ENCODE measurements around the gene LAMC1.
A peak's percentile ranks its signal among the peaks of the same experiment; 100 is the strongest.

The LAMC1 gene

DNA sequence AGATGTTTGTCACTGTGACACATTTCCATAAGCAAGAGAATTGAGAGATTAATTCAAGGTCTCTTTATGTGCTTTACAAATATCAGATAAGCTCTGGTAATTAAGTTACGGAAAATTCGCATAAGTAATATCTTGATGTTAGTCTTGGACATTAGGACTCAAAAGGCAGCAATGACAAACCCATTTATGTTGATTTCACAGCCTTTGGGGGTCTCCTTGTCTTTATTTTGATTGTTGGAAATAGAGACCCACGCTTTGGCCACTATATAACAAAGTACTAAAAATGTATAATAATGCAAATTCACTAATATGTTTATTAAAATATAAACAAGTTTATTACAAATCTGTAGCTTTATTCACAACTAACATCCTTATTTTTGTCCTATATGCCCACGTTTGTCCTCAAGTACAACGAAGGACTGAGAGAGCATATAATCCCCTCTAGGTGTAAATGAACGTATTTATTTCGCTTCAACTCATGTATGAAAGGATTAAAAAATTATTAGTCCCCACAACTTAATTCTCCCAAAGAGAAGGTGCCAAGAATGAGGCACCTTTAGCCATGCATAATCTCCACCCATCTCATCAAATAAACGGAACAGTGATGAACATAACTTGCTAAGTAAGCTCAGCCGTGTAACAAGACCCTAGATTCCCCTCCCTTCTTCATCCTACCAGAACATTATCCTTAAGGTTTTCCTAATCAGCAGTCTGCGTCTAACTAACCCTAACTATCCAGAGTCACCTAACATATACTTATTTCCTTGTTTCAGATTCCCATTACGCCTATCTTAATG is 1.6 kb upstream of the LAMC1 start:
- DNase-seq: no peak

DNA sequence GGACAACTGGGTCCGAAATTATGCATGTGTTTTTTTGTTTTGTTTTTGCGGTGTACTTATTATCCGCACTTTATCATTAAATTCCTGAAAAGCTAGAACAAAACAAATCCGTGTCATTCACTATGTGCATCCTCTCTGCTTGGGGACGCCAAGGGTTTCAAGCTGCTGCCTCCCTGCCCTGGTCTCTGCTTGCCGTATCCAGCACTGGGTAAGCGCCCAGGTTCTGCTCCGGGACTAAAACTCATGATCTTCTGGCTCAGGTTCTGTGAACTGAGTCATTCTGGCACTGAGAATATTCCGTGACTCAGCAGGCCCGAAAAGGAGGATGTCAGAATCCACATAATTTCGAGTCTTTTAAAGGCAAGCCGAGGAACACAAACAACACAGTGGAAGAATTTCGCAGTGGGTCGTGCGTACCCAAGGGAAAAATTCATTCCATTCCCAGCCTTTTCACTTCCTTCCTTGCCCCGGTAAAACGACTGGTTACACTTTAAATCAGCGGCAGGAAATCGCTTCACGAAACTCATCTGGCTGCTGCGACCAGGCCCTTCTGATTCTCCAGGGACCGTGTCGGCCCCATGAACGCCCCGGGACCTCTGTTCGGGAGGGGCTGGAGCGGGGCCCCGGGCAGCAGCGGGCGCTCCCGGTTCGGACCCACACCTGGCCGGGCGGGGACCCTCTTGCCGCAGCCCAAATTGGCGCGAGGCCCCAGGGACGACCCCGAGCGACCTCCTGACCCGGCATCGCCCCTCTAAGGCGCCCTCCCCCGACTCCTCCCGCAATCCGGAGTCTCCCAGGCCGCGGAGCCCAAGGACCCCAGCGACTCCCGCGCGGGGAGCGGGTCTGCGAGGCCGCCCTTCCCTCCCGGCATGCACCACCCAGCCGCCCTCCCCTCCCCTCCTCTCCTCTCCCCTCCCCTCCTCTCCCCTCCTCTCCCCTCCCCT is 746 bp upstream of the LAMC1 start:
- DNase-seq: peak; percentile 57

- DNase-seq: peak; percentile 72
Observed at GRCh38 chr1:183023601-183024316, 539 bp downstream of the LAMC1 start.

DNA sequence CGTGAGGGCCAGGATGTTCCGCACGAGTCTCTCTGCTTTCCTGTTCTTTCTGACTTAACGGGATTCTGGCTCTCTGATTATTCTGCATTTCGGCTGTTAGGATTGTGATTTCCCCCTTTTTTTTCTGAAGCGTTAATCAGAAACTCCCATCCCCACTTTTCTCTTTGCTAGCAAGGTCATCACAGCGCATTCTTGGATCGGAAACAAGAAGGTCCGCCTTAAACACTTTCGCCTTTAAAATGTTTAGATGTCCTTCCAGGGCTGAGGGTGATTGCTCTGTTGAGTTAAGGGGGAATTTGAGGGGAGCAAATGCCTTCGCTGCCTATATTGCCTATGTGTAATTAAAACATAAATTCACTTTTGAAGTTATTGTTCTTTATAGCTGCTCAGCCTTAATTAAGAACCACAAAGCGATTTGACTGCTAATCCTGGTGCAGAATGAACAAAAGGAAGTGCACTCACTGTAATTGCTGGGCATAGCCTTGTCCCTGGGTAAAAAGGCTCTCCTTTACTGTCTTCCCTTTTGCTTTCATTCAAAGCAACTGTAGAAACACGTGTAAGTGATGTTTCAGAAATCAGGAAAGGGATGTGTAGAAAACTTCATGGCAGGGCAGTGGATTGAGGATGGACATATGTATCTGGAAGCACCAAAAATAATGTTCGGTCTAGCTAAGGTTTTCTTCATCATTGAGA is 1.2 kb downstream of the LAMC1 start:
- no peak for DNase-seq

GRCh38 chr1:183025010-183025337 is 1.8 kb downstream of the LAMC1 start:
- DNase-seq: no peak

GRCh38 chr1:183025782-183026774 is 2.9 kb downstream of the LAMC1 start:
- no peak for DNase-seq

DNA sequence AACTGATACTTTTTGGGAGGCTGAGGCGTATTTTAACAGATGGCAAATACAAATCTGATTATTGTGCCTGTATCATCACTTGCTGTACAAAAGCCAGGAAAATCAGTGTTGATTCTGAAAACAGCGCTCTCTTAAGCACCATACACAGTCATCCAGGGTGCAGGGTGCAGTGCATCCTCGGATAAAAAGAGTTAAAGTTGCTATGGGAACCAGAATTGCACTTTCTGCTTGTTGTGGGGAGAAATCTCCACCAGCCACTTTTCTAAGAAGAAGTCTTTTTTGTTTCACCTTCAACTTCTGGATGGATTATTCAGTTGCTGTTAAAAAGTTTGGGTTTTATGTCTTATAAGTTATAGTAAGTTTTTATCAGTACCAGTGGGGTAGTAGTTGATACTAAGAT is 3.8 kb downstream of the LAMC1 start:
- DNase-seq: no peak

GRCh38 chr1:183027791-183028190 is 4.6 kb downstream of the LAMC1 start:
- DNase-seq: no peak

DNA sequence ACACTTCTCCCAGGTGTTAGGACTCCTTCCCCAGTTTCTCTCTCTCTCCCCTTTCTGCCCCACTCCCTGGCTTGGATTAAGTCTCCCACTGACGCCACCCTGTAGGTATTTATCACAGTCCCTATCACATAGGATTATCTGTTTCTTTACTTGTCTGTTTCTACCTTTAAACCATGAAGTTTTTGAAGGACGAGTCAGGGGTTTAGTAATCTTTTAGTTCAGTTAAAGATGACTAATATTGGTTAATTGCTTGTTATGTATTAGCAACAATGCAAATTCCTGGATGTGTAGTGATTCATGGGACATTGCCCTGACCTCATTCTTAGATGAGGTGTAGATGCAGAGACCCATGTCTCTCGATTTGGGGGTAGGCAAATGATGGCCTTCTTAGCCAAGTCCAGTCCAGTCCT is 6.4 kb downstream of the LAMC1 start:
- DNase-seq: no peak

GRCh38 chr1:183030053-183030452 is 6.8 kb downstream of the LAMC1 start:
- DNase-seq: no peak

GRCh38 chr1:183032122-183032921 is 9.1 kb downstream of the LAMC1 start:
- DNase-seq: no peak

DNA sequence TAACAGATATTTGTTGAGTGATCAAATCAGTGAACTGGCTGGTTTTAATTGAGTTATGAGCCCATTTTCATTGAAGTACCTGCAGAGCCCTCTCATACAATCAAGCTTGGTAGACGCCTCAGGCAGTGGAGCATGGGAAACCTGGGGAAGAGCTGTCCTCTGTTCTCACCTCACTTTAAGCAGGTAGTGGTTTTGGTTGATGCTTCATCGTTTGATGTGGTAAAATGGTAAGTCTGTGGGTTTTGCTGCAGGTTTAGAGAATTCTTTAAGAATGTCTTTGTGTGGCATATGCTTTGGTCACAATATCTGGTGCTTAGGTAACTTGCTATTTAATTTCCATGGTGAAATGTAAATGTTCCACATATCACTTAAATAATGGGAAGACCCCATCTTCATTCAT is 10.0 kb downstream of the LAMC1 start:
- DNase-seq: no peak

GRCh38 chr1:183034682-183035081 is 11.5 kb downstream of the LAMC1 start:
- no peak for DNase-seq

DNA sequence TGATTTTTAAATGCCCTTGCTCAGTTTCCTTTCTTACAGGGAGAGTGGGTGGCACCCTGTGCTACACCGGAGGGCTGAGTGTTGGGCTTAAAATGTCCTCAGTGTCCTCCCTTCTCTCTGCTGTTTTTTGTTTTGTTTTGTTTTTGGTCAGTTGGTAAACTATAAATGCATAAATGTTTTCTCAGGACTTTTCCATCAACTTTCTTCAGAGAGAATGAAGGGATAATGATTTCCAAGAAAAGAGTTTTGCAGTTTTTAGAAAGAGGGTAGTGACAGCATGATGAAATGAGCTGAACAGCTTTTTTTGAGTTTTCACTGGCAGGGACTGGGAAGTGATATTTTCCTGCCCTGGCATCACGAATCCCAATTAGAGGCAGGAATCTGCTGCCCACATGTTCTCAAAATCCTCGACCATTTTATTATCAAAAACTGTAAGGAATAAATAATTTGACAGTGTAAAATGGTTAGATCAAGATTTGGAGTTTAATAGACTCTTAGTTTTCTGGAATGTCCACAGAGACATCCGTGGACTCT is 15.2 kb downstream of the LAMC1 start:
- no peak for DNase-seq

DNA sequence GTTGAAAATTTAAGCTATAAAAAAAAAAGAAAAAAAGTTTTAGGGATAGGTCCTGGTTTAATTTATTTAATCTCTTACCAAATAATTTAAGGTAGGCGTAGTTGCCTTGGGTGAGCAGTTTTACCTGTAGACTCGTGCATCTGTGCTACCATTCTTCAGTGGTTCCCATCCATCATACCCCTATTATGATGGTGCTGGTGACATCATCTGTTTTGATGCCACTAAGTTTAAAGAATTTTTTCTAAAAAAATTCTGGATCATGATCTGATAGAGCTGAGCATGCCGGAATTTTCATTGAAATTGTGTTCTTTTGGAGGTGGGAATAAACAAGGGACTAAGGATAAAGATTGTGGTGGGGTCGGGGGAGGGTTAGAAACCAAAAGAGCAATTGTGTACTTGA is 15.7 kb downstream of the LAMC1 start:
- no peak for DNase-seq

DNA sequence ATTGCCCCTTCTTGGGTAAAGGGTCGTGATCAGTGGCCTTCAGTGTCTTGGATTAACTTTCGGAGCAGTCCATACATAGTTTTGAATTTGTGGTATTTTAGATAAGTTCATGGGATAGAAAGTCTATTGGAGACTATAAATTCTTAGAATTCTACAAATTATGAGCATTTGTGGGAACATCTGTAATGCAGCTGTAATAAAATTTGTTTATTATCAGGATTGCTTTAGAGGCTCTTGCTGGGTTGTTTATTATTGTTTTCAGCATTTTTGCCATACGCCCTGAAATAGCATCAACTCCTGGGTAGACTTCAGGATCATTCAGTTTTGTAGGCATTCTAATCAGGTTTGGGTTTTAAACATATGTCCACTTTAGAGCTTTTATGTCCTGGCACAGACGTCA is 16.1 kb downstream of the LAMC1 start:
- no peak for DNase-seq

GRCh38 chr1:183039985-183040447 is 16.8 kb downstream of the LAMC1 start:
- no peak for DNase-seq

DNA sequence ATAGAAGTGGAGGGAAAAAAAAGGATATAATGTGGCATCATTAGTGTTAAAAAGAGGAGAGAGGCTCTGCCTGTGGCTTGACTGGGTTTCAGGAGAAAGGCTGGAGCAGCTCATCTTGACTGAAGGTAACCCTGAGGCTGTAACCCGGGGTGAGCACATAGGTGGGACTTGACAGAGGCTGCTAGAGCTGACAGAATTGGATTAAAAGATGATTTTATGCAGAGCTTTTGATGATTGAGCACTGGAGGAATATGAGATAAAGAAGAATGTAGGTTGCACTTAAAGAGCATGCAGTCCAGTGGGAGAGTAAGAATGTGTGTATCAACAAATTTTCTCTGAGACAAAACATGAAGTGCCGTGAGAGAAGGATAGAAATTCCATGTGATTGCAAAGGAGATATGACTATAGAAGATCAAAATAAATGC is 17.3 kb downstream of the LAMC1 start:
- DNase-seq: no peak

GRCh38 chr1:183043254-183043653 is 20.0 kb downstream of the LAMC1 start:
- DNase-seq: no peak

Measured in activated CD8-positive, alpha-beta memory T cell treated with anti-CD3 and anti-CD28 coated beads, Interleukin-2, amount 50 U/mL, for 48 hours (primary cell).